A549 (cell line): ENCODE data around the gene GPR158.

Experiments
- CEBPB ChIP-seq, 2 experiments: fragments of >200 bp in 1 of 2; sonication (Bioruptor Twin) in 1 of 2; formaldehyde crosslinking in 1 of 2; IDR thresholded peaks; 2 replicates each; pipeline ENCODE4 v1.6.1; 2012 to 2016
- CHD2 ChIP-seq: fragments of 150-350 bp; IDR thresholded peaks from 2 replicates; pipeline ENCODE4 v1.6.1; 2014; ENCODE audit warnings: low read length; ENCODE audit not compliant: partially characterized antibody
- KDM1A ChIP-seq: fragments of 200-600 bp; sonication (generic); IDR thresholded peaks from 2 replicates; pipeline ENCODE4 v1.6.1; 2016; ENCODE audit warnings: low read depth, mild to moderate bottlenecking
- MAFK ChIP-seq: fragments of 450-650 bp; IDR thresholded peaks from 2 replicates; pipeline ENCODE4 v1.6.1; 2014; ENCODE audit not compliant: partially characterized antibody
- MAZ ChIP-seq: fragments of 150-350 bp; IDR thresholded peaks from 2 replicates; pipeline ENCODE4 v1.6.1; 2014; ENCODE audit warnings: antibody characterized with exemption, low read depth, low read length, borderline replicate concordance
- NFE2L2 ChIP-seq: fragments of 150-350 bp; conservative IDR thresholded peaks from 2 replicates; pipeline ENCODE4 v1.6.1; 2014; ENCODE audit warnings: low read length
- NPAS2 ChIP-seq: fragments of 250-450 bp; sonication (Bioruptor Pico); IDR thresholded peaks from 2 replicates; pipeline ENCODE4 v1.8.0; 2022; ENCODE audit warnings: mild to moderate bottlenecking, moderate library complexity, borderline replicate concordance
- POLR2A ChIP-seq: IDR thresholded peaks from 2 replicates; pipeline ENCODE4 v1.6.1; 2012; ENCODE audit warnings: mild to moderate bottlenecking, low read length
- RCOR1 ChIP-seq: fragments of 150-350 bp; IDR thresholded peaks from 2 replicates; pipeline ENCODE4 v1.6.1; 2014; ENCODE audit warnings: antibody characterized with exemption, low read length, low read depth
- TF ChIP-seq, protein P1 (sequence below): fragments of >200 bp; sonication (Bioruptor Twin); formaldehyde crosslinking; IDR thresholded peaks from 3 replicates; pipeline ENCODE4 v1.5.1; 2016
- TF ChIP-seq, protein P2 (sequence below): fragments of 200-600 bp; sonication (generic); IDR thresholded peaks from 2 replicates; pipeline ENCODE4 v1.6.1; 2016; ENCODE audit warnings: antibody characterized with exemption, mild to moderate bottlenecking, moderate library complexity

DNA sequence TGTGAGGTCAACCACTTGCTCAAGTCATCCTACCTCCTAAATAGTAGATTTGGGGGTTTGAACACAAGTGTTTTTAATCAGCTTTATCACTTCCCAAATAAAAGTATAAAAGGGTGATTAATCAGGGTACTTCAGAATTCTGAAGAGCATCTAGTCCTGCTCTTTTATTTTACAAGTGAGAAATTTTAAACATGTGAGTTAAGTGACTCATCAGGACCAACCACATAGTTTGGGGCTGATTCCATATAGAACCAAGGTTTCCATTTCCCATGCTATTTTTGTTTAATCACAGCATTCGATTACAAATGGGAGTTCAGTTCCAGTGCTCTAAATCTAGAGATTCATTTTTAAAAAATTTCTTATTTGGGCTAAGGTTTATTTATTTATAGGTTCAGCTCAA is 113.4 kb downstream of the GPR158 start:
- TF ChIP-seq, protein P1, sequence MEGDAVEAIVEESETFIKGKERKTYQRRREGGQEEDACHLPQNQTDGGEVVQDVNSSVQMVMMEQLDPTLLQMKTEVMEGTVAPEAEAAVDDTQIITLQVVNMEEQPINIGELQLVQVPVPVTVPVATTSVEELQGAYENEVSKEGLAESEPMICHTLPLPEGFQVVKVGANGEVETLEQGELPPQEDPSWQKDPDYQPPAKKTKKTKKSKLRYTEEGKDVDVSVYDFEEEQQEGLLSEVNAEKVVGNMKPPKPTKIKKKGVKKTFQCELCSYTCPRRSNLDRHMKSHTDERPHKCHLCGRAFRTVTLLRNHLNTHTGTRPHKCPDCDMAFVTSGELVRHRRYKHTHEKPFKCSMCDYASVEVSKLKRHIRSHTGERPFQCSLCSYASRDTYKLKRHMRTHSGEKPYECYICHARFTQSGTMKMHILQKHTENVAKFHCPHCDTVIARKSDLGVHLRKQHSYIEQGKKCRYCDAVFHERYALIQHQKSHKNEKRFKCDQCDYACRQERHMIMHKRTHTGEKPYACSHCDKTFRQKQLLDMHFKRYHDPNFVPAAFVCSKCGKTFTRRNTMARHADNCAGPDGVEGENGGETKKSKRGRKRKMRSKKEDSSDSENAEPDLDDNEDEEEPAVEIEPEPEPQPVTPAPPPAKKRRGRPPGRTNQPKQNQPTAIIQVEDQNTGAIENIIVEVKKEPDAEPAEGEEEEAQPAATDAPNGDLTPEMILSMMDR, result no peak
- TF ChIP-seq, protein P2, sequence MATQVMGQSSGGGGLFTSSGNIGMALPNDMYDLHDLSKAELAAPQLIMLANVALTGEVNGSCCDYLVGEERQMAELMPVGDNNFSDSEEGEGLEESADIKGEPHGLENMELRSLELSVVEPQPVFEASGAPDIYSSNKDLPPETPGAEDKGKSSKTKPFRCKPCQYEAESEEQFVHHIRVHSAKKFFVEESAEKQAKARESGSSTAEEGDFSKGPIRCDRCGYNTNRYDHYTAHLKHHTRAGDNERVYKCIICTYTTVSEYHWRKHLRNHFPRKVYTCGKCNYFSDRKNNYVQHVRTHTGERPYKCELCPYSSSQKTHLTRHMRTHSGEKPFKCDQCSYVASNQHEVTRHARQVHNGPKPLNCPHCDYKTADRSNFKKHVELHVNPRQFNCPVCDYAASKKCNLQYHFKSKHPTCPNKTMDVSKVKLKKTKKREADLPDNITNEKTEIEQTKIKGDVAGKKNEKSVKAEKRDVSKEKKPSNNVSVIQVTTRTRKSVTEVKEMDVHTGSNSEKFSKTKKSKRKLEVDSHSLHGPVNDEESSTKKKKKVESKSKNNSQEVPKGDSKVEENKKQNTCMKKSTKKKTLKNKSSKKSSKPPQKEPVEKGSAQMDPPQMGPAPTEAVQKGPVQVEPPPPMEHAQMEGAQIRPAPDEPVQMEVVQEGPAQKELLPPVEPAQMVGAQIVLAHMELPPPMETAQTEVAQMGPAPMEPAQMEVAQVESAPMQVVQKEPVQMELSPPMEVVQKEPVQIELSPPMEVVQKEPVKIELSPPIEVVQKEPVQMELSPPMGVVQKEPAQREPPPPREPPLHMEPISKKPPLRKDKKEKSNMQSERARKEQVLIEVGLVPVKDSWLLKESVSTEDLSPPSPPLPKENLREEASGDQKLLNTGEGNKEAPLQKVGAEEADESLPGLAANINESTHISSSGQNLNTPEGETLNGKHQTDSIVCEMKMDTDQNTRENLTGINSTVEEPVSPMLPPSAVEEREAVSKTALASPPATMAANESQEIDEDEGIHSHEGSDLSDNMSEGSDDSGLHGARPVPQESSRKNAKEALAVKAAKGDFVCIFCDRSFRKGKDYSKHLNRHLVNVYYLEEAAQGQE, result no peak
- TF ChIP-seq MAFK (no peak), KDM1A (no peak), CHD2 (no peak), POLR2A (no peak), RCOR1 (no peak), NFE2L2 (no peak), MAZ (no peak), CEBPB (IDR thresholded peaks at IDR 0.05) (no peak), NPAS2 (CRISPR knock-in tag) (no peak)
